Measurements from ENCODE around the gene FGFR2.

DNA sequence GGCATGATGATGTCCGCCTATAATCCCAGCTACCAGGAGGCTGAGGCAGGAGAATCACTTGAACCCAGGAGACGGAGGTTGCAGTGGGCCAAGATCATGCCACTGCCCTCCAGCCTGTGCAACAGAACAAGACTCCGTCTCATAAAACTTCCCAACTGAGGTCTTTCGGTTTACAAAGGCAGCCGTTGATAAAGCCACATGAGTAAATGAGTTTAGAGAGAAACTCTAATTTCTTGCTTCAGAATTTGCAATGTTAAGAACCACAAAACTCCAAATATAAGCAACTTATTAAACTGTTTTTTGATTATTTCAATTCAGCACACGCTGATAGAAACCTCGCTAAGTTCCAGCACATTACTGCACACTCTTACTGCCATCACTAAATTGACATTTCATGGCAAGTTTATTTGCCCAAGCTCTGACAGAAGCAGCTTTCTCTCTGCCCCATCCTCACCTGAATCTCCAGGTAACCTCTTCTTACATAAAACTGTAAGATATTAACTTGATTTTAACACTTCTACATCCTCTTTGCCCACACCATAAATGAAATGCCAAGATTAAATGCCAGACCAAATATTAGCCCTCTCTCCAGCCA, 67.7 kb downstream of the FGFR2 start:
- TF ChIP-seq POLR2AphosphoS5 (IDR thresholded peaks at IDR 0.05) (no peak), POLR2A (IDR thresholded peaks at IDR 0.05) (no peak)
- TF ChIP-seq, protein P1, sequence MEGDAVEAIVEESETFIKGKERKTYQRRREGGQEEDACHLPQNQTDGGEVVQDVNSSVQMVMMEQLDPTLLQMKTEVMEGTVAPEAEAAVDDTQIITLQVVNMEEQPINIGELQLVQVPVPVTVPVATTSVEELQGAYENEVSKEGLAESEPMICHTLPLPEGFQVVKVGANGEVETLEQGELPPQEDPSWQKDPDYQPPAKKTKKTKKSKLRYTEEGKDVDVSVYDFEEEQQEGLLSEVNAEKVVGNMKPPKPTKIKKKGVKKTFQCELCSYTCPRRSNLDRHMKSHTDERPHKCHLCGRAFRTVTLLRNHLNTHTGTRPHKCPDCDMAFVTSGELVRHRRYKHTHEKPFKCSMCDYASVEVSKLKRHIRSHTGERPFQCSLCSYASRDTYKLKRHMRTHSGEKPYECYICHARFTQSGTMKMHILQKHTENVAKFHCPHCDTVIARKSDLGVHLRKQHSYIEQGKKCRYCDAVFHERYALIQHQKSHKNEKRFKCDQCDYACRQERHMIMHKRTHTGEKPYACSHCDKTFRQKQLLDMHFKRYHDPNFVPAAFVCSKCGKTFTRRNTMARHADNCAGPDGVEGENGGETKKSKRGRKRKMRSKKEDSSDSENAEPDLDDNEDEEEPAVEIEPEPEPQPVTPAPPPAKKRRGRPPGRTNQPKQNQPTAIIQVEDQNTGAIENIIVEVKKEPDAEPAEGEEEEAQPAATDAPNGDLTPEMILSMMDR (IDR thresholded peaks at IDR 0.05): no peak
